Measurements from ENCODE around the gene ITPR3. TPM values are rescaled to one million over a fixed set of nuclear protein-coding genes. Genes with fewer than 3 reads are reported as not detected.

The ITPR3 gene
- total RNA-seq, 4 donors from 2014 or later: 161 to 265 (median 197) TPM

- DNase-seq (ENCODE audit: low spot score in 2 of 2): no peak
- H3K4me3 ChIP-seq (ENCODE audit: low read depth, poor library complexity, severe bottlenecking): no peak overlapping the region
- 74 to 81% methylated on average over 11 of the region's 11 CpGs for WGBS, 2 donors
- intact Hi-C loops (cut with DNase I; ENCODE audit: low total_unique reads): loop anchor here (5.0 kb wide), 1 partner anchor 117 kb away; no protein-coding TSS in a partner anchor
- no peak for TF ChIP-seq CTCF (IDR thresholded peaks at IDR 0.05)
- TF ChIP-seq POLR2A (IDR thresholded peaks at IDR 0.05): no peak
Observed at GRCh38 chr6:33584700-33585402, 36.3 kb upstream of the ITPR3 start.

- peak; percentile 76 to 97 for DNase-seq (ENCODE audit: low spot score in 2 of 2)
- 10 to 11% methylated on average over 12 to 14 of the region's 14 CpGs for WGBS, 2 donors
- no peak for TF ChIP-seq POLR2A (IDR thresholded peaks at IDR 0.05)
- peak in 1 of 3 donors; percentile 94 for TF ChIP-seq CTCF (IDR thresholded peaks at IDR 0.05)
Observed at GRCh38 chr6:33585403-33586107, 35.6 kb upstream of the ITPR3 start.

GRCh38 chr6:33586108-33586640, 34.9 kb upstream of the ITPR3 start:
- no peak for DNase-seq (ENCODE audit: low spot score in 2 of 2)
- WGBS, 2 donors: 79 to 80% methylated on average over 9 of the region's 9 CpGs
- TF ChIP-seq POLR2A (IDR thresholded peaks at IDR 0.05) (no peak), CTCF (IDR thresholded peaks at IDR 0.05) (no peak)
- intact Hi-C loops (cut with DNase I; ENCODE audit: low total_unique reads): loop anchor here (5.0 kb wide), 1 partner anchor 116 kb away; no protein-coding TSS in a partner anchor
- H3K4me3 ChIP-seq (ENCODE audit: low read depth, poor library complexity, severe bottlenecking): no peak overlapping the region

More at GRCh38 chr6:33585403-33586107, 35.6 kb upstream of the ITPR3 start:
- H3K4me3 ChIP-seq (ENCODE audit: low read depth, poor library complexity, severe bottlenecking): no peak overlapping the region
- intact Hi-C loops (cut with DNase I; ENCODE audit: low total_unique reads): loop anchor here (5.0 kb wide), 1 partner anchor 117 kb away; no protein-coding TSS in a partner anchor

GRCh38 chr6:33587529-33587928, 33.6 kb upstream of the ITPR3 start:
- no peak overlapping the region for H3K4me3 ChIP-seq (ENCODE audit: low read depth, poor library complexity, severe bottlenecking)
- 79 to 94% methylated on average over 8 of the region's 8 CpGs for WGBS, 2 donors
- TF ChIP-seq CTCF (IDR thresholded peaks at IDR 0.05) (no peak), POLR2A (IDR thresholded peaks at IDR 0.05) (no peak)
- no peak for DNase-seq (ENCODE audit: low spot score in 2 of 2)
- intact Hi-C loops (cut with DNase I; ENCODE audit: low total_unique reads): loop anchor here (5.0 kb wide), 1 partner anchor 115 kb away; no protein-coding TSS in a partner anchor

- DNase-seq (ENCODE audit: low spot score in 2 of 2): no peak
- intact Hi-C loops (cut with DNase I; ENCODE audit: low total_unique reads): loop anchor here (5.0 kb wide), 1 partner anchor 113 kb away; no protein-coding TSS in a partner anchor
- TF ChIP-seq POLR2A (IDR thresholded peaks at IDR 0.05) (no peak), CTCF (IDR thresholded peaks at IDR 0.05) (no peak)
- H3K4me3 ChIP-seq (ENCODE audit: low read depth, poor library complexity, severe bottlenecking): no peak overlapping the region
- WGBS, 2 donors: 92 to 100% methylated on average over 3 to 4 of the region's 4 CpGs
Observed at GRCh38 chr6:33588894-33589293, 32.2 kb upstream of the ITPR3 start.

Measured in lower leg skin (tissue), 4 donors.